Osteoblast (primary cell): ENCODE measurements around the gene WNT8A. TPM values are rescaled to one million over a fixed set of nuclear protein-coding genes. Genes with fewer than 3 reads are reported as not detected.

Source experiments
- DNase-seq: peaks from one replicate; pipeline ENCODE4 v3.0.0; 2011; ENCODE audit warnings: low spot score, mixed read lengths; ENCODE audit not compliant: insufficient read length; ENCODE audit errors: missing footprints
- H2AFZ ChIP-seq: 2 replicates; pipeline ENCODE4 v1.6.0; 2011; ENCODE audit warnings: mild to moderate bottlenecking, low read length
- H3K27ac ChIP-seq: 2 replicates; pipeline ENCODE4 v1.5.1; 2011; ENCODE audit warnings: mild to moderate bottlenecking, low read depth, low read length, moderate library complexity
- H3K27me3 ChIP-seq: 2 replicates; pipeline ENCODE4 v1.6.0; 2012; ENCODE audit warnings: mild to moderate bottlenecking, control low read depth, inconsistent platforms, low read length, moderate library complexity; ENCODE audit not compliant: insufficient read depth
- H3K36me3 ChIP-seq: 2 replicates; pipeline ENCODE4 v1.5.1; 2011; ENCODE audit warnings: mild to moderate bottlenecking, low read length, control low read depth, moderate library complexity; ENCODE audit not compliant: insufficient read depth
- H3K4me1 ChIP-seq: 2 replicates; pipeline ENCODE4 v1.5.1; 2011; ENCODE audit warnings: mild to moderate bottlenecking, low read length, control low read depth, moderate library complexity; ENCODE audit not compliant: insufficient read depth
- H3K4me2 ChIP-seq: 2 replicates; pipeline ENCODE4 v1.6.0; 2011; ENCODE audit warnings: mild to moderate bottlenecking, low read length; ENCODE audit not compliant: insufficient read depth
- H3K4me3 ChIP-seq: fragments of 200-600 bp; sonication (generic); 3 replicates; pipeline ENCODE4 v1.5.1; 2012; ENCODE audit warnings: mild to moderate bottlenecking, low read length, inconsistent platforms; ENCODE audit not compliant: insufficient read depth
- H3K79me2 ChIP-seq: 2 replicates; pipeline ENCODE4 v1.6.0; 2012; ENCODE audit warnings: mild to moderate bottlenecking, low read length, control low read depth, inconsistent platforms; ENCODE audit not compliant: insufficient read depth
- H3K9me3 ChIP-seq: 2 replicates; pipeline ENCODE4 v1.5.1; 2011; ENCODE audit warnings: low read depth, low read length, control low read depth
- H4K20me1 ChIP-seq: 2 replicates; pipeline ENCODE4 v1.6.0; 2012; ENCODE audit warnings: mild to moderate bottlenecking, low read length, control low read depth; ENCODE audit not compliant: insufficient read depth
- total RNA-seq: library from RNA; depleted of rRNA; stranded (reverse); fragments of >200 nt; gene quantifications from 2 replicates; pipeline ENCODE4 v1.2.3, GENCODE V29; 2012
- TF ChIP-seq, protein P1 (sequence below): IDR thresholded peaks from 2 replicates; pipeline ENCODE4 v1.5.1; 2011; ENCODE audit warnings: mild to moderate bottlenecking, low read depth, low read length, moderate library complexity; ENCODE audit errors: extremely low read depth

WNT8A gene
- total RNA-seq, 1 donor, result not detected

DNA sequence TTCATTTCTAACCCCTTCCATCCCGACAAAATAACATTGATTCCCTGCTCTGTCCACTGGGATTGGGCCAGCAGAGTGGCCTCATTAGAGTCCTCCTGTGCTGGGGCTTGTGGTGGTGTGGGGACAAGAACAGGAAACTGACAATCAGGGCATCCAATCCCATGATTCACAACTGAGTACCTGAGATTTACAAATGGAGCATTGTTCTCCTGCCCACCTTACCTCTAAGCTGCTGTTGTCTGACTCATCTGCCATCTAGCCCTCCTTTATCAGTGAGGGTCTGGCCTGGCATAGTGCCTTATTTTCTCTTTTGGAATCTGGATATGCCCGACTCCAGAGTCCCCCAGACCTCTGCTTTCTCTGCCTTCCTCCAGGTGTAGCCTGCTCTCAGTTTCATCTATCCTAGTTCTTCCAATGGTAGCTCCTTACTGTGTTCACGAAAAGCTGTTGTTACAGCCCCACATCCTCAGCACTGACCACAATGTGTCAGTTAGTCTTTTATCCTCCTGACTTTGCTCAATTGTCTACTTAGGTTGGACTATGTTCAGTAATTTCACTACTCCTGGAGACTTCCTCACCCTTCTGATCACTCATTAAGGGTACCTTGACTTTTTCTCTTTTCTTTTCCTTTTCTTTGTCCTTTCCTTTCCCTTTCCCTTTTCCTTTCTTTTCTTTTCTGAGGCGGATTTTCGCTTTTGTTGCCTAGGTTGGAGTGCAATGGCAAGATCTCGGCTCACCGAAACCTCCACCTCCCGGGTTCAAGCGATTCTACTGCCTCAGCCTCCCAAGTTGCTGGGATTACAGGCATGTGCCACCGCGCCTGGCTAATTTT lies 13.4 kb downstream of the WNT8A start:
- Histone ChIP-seq H3K36me3 (no peaks in the 10 kb centered on the region), H3K4me1 (no peaks in the 10 kb centered on the region), H3K4me3 (no peak overlapping the region), H3K27ac (no peak overlapping the region), H3K27me3 (peaks cover 38% of the 10 kb centered on the region), H3K4me2 (no peak overlapping the region), H3K9me3 (no peaks in the 10 kb centered on the region), H4K20me1 (no peaks in the 10 kb centered on the region), H3K79me2 (no peaks in the 10 kb centered on the region), H2AFZ (no peak overlapping the region)
- TF ChIP-seq, protein P1, sequence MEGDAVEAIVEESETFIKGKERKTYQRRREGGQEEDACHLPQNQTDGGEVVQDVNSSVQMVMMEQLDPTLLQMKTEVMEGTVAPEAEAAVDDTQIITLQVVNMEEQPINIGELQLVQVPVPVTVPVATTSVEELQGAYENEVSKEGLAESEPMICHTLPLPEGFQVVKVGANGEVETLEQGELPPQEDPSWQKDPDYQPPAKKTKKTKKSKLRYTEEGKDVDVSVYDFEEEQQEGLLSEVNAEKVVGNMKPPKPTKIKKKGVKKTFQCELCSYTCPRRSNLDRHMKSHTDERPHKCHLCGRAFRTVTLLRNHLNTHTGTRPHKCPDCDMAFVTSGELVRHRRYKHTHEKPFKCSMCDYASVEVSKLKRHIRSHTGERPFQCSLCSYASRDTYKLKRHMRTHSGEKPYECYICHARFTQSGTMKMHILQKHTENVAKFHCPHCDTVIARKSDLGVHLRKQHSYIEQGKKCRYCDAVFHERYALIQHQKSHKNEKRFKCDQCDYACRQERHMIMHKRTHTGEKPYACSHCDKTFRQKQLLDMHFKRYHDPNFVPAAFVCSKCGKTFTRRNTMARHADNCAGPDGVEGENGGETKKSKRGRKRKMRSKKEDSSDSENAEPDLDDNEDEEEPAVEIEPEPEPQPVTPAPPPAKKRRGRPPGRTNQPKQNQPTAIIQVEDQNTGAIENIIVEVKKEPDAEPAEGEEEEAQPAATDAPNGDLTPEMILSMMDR, result no peak
- no peak for DNase-seq

DNA sequence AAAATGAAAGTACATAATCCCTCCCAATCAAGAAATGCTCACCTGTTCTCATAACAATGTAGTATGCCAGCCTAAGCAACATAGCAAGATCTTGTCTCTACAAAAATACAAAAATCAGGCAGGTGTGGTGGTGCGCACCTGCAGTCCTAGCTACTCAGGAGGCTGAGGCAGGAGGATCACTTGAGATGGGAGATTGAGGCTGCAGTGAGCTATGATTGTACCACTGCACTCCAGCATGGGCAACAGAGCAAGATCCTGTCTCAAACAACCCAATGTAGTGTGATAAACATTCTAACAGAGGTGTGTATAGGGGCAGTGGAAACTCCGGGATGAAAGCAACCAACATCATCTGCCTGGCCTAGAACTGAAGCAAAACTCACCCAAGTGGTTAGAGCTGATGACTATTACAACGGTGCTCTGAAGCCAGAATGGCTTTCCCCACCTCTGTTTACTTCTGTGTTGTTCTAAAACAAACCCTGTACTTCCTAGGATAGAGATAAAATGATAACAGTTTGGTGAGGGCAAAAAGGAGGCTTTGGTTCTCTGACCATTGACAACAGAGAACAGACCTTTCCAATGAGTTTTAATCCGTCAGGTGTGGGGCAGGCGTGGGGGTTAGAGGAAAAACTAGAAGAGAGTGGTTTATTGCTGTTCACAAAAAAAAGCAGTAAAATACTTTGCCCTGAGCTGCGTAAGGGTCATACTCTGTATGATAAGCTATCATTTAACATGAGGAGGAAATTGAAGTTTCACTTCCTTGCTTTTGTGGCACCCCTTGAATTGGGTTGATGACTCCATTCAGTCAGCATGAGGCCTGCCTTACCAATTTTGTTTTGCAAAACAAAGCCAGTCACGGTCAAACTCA lies 18.9 kb downstream of the WNT8A start:
- Histone ChIP-seq H3K9me3 (no peaks in the 10 kb centered on the region), H3K4me2 (no peak overlapping the region), H3K4me1 (no peaks in the 10 kb centered on the region), H3K79me2 (no peaks in the 10 kb centered on the region), H3K36me3 (no peaks in the 10 kb centered on the region), H2AFZ (no peak overlapping the region), H3K27ac (no peak overlapping the region), H4K20me1 (no peaks in the 10 kb centered on the region), H3K27me3 (peaks cover 13% of the 10 kb centered on the region), H3K4me3 (no peak overlapping the region)
- no peak for DNase-seq
- TF ChIP-seq, protein P1, result no peak

DNA sequence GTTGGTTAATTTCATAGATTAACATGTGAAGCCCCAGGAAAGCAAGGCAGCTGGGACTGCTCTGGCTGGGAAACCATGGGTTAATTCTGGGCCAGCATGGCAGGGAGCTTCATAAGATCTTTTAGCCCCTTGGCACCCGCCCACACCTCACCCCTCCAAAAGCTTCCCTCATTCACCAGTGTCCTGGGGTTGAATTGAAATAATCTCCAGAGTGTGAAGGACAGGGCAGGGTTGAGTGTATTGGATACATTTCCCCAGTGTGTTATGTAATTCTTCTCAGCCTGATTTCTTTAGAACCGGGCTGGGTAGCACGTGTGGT lies 19.4 kb downstream of the WNT8A start:
- no peak for DNase-seq
- Histone ChIP-seq H3K4me1 (no peaks in the 10 kb centered on the region), H3K4me3 (no peak overlapping the region), H3K4me2 (no peak overlapping the region), H3K27ac (no peak overlapping the region), H3K27me3 (peaks cover 13% of the 10 kb centered on the region), H3K9me3 (no peaks in the 10 kb centered on the region), H2AFZ (no peak overlapping the region), H3K36me3 (no peaks in the 10 kb centered on the region), H3K79me2 (no peaks in the 10 kb centered on the region), H4K20me1 (no peaks in the 10 kb centered on the region)
- TF ChIP-seq, protein P1, result no peak

GRCh38 chr5:138105709-138106108 lies 21.9 kb downstream of the WNT8A start:
- no peak for DNase-seq
- TF ChIP-seq, protein P1, result no peak

More at GRCh38 chr5:138105709-138106108, 21.9 kb downstream of the WNT8A start:
- Histone ChIP-seq H3K9me3 (no peaks in the 10 kb centered on the region), H3K79me2 (no peaks in the 10 kb centered on the region), H3K4me3 (no peak overlapping the region), H4K20me1 (no peaks in the 10 kb centered on the region), H2AFZ (no peak overlapping the region), H3K4me2 (no peak overlapping the region), H3K27ac (no peak overlapping the region), H3K36me3 (no peaks in the 10 kb centered on the region), H3K27me3 (peaks cover 19% of the 10 kb centered on the region), H3K4me1 (no peaks in the 10 kb centered on the region)
